ENCODE data around the gene PHACTR2.

Gene PHACTR2

DNA sequence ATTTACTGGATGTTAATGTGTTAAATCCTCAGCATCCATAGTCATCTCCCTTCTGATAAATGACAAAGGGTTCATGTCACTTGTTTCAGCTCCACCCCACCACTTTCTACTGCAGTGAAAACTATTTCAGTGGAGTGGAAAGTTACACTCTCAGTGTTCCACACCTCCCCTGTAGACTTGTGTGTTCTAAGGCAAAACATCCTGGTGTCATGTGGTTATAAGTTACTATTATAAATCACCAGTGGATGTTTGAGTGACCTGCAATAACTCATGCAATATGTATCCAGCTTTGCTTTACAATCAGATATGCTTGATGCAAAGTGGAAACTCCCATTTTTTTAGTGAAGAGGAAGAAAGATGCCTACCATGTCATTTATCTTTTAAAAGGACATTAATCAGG, 83.3 kb downstream of the PHACTR2 start:
- TF ChIP-seq, protein P1, sequence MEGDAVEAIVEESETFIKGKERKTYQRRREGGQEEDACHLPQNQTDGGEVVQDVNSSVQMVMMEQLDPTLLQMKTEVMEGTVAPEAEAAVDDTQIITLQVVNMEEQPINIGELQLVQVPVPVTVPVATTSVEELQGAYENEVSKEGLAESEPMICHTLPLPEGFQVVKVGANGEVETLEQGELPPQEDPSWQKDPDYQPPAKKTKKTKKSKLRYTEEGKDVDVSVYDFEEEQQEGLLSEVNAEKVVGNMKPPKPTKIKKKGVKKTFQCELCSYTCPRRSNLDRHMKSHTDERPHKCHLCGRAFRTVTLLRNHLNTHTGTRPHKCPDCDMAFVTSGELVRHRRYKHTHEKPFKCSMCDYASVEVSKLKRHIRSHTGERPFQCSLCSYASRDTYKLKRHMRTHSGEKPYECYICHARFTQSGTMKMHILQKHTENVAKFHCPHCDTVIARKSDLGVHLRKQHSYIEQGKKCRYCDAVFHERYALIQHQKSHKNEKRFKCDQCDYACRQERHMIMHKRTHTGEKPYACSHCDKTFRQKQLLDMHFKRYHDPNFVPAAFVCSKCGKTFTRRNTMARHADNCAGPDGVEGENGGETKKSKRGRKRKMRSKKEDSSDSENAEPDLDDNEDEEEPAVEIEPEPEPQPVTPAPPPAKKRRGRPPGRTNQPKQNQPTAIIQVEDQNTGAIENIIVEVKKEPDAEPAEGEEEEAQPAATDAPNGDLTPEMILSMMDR (IDR thresholded peaks at IDR 0.05; ENCODE audit: low read depth, low read length): no peak
- H3K4me3 ChIP-seq (ENCODE audit: low read depth, low read length): no peak overlapping the region
- in situ Hi-C loops (cut with HindIII; ENCODE audit: low sequenced_read_pairs): no loop called here
- no peak for DNase-seq (ENCODE audit: low read depth, low spot score)

DNA sequence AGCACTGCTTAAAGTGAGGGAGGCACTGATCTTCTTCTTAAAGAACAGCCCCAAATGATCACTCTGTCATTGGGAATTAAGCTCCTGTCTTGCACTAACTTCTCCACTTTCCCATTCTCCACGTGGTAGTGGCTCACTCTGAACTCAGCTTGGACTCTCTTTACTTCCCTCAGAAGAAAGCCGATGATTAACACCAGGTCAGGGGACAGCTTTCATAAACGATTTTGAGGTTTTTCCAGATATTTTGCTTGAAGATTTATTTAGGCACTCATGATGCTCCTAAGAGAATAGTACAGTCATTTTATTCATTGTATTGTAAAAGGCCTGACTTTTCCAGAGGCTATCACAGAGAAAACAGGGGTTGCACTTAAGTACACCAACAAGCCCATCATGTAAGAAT, 84.4 kb downstream of the PHACTR2 start:
- H3K4me3 ChIP-seq (ENCODE audit: low read depth, low read length): no peak overlapping the region
- TF ChIP-seq, protein P1 (IDR thresholded peaks at IDR 0.05; ENCODE audit: low read depth, low read length): no peak
- no peak for DNase-seq (ENCODE audit: low read depth, low spot score)
- in situ Hi-C loops (cut with HindIII; ENCODE audit: low sequenced_read_pairs): no loop called here

DNA sequence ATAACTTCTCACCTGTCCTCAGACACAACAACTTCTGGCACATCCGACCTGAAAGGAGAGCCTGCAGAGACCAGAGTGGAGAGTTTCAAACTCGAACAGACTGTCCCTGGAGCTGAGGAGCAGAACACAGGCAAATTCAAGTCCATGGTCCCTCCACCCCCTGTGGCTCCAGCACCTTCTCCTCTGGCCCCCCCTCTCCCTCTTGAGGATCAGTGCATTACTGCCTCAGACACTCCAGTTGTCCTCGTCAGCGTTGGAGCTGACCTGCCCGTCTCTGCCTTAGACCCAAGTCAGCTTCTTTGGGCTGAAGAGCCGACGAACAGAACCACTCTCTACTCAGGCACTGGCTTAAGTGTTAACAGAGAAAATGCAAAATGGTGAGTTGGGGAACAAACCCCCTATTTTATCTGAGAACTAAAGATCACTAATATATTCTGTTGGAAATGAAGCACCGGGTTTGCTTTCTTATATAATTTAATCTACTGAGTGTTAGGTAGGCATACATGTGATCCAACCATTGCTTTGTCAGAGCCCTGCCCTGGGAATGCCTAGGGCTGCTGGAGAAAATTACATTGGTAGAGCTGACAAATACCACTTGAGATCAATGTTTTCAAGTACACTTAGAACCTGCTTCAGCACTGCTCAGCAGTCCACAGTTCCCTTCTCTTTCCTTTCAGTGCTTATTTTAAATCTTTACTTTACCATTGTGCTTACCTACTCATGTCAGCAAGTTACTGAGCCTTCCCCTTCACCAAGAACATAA, 87.8 kb downstream of the PHACTR2 start:
- no peak overlapping the region for H3K4me3 ChIP-seq (ENCODE audit: low read depth, low read length)
- TF ChIP-seq, protein P1 (IDR thresholded peaks at IDR 0.05; ENCODE audit: low read depth, low read length): no peak
- in situ Hi-C loops (cut with HindIII; ENCODE audit: low sequenced_read_pairs): no loop called here
- no peak for DNase-seq (ENCODE audit: low read depth, low spot score)

DNA sequence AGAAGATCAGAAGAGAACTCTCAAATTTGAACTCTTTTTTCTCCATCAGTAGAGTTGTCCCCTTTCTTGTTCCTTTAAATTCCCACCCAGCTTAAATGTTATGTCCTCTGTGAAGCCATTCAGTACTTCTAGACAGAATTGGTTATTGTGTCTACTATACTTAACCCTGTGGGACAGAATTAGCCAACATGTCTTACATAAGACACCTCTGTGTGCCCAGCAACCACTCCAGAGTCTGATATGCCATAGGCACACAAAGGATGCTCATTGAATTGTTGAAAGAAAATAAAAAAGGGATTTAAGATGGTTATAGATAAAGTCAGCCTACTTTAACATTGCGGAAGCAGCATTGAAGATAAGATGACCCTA, 88.4 kb downstream of the PHACTR2 start:
- in situ Hi-C loops (cut with HindIII; ENCODE audit: low sequenced_read_pairs): no loop called here

DNA sequence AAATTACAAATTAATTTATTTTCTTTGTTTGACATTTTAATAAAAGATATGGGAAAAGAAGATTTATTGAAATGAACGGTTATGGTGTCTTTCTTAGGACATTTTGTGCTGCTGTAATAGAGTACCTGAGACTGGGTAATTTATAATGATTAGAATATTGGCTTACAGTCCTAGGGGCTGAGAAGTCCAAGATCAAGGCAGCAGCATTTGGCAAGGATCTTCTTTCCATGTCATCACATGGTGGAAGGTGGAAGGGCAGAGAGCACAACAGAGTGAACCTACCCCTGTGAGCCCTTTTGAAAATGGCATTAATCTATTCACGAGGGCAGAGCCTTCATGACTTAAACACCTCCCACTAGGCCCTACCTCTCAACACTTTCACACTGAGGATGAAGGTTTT, 89.7 kb downstream of the PHACTR2 start:
- H3K4me3 ChIP-seq (ENCODE audit: low read depth, low read length): no peak overlapping the region
- DNase-seq (ENCODE audit: low read depth, low spot score): no peak
- in situ Hi-C loops (cut with HindIII; ENCODE audit: low sequenced_read_pairs): no loop called here
- TF ChIP-seq, protein P1 (IDR thresholded peaks at IDR 0.05; ENCODE audit: low read depth, low read length): no peak

More for the DNA sequence above, 88.4 kb downstream of the PHACTR2 start:
- TF ChIP-seq, protein P1 (IDR thresholded peaks at IDR 0.05; ENCODE audit: low read depth, low read length): no peak
- H3K4me3 ChIP-seq (ENCODE audit: low read depth, low read length): no peak overlapping the region
- DNase-seq (ENCODE audit: low read depth, low spot score): no peak

DNA sequence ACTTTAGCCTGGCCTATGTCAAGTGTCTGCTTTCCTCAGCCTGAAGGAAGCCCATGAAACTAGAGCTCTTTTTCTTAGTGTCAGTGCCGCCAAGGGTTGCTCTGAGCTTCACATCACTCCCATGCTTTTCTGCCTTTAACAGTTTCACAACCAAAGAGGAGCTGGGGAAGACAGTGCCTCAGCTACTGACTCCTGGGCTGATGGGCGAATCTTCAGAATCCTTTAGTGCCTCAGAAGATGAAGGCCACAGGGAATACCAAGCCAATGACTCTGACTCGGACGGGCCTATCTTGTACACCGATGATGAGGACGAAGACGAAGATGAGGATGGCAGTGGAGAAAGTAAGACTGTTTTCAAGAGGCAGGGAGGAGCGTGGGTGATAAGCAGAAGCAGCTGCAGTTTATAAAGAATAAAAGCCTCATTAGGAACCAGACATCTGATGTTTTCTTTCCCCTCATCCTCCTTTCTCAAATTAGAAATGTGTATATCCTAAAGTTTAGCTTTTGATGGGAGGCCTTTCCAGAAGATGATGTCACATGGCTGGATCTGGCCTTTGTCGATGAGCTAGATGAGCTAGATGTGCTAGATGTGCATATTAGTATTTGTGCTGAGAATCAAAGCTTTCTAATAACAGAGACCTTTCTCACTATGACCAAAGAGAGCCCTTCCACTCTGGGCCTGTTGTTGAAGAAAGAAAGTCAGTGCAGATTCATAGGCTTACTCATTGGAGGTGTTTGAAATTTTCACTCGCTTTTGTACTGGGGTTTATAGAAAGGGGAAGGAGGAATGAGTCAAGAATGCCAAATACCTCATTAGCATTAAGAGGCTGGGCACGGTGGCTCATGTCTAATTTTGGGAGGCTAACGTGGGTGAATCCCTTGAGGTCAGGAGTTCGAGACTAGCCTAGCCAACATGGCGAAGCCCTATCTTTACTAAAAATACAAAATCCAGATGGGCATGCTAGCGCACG, 94.6 kb downstream of the PHACTR2 start:
- in situ Hi-C loops (cut with HindIII; ENCODE audit: low sequenced_read_pairs): no loop called here
- DNase-seq (ENCODE audit: low read depth, low spot score): no peak
- TF ChIP-seq, protein P1 (IDR thresholded peaks at IDR 0.05; ENCODE audit: low read depth, low read length): no peak
- H3K4me3 ChIP-seq (ENCODE audit: low read depth, low read length): no peak overlapping the region
